Tibial nerve (tissue), 3 donors: ENCODE results near the gene SIK2.

Experiments used
- CTCF ChIP-seq, 5 experiments: fragments of 200-600 bp in 3 of 5; fragments of 450-650 bp in 2 of 5; sonication (generic) in 3 of 5; IDR thresholded peaks; one replicate each; pipeline ENCODE4 v1.5.1; 2016 to 2019; ENCODE audit warnings: antibody characterized with exemption in 5 of 5, mild to moderate bottlenecking in 3 of 5, moderate library complexity in 2 of 5
- POLR2A ChIP-seq, 2 donors: fragments of 450-650 bp; IDR thresholded peaks; one replicate each; pipeline ENCODE4 v1.6.1; 2017; ENCODE audit warnings: antibody characterized with exemption in 2 of 2, mild to moderate bottlenecking in 2 of 2, moderate library complexity in 2 of 2

DNA sequence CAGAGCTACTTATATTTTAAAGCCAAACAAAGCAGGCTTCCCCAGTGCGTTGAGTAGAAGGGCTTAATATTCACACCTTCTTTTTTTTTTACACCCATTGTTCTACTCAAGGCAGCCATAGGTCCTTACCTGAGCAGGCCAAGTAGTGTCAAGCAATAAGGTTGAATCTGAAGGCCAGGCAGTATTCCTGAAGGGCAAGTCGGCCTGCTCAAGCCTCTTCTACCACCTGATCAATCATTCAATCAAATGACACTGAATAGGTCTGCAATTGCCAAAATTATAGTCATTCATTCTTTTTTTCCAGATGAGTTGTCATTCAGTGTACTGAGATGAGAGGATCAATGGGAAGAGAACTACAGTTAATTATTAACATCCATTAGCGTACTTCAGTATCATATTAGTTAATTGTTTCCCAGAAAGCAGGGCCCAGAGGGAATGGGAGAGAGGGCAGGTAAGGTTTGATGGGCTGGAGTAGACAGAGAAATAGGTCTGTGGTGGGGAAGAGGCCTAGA, 175.9 kb downstream of the SIK2 start:
- no peak for TF ChIP-seq POLR2A (IDR thresholded peaks at IDR 0.05)
- TF ChIP-seq CTCF (IDR thresholded peaks at IDR 0.05): no peak
